GM19468 (cell line): Measurements from ENCODE around the gene P4HA1.
A peak's percentile ranks its signal among the peaks of the same experiment; 100 is the strongest.

Source experiments
- ATAC-seq: cut with Tn5 transposase; IDR thresholded peaks from one replicate; pipeline ENCODE4 v1.9.1; 2021; ENCODE audit warnings: mild to moderate bottlenecking, moderate library complexity, moderate number of reproducible peaks; ENCODE audit not compliant: unreplicated experiment; ENCODE audit errors: extremely low read depth

Gene P4HA1

GRCh38 chr10:73095481-73096021 is 1.1 kb downstream of the P4HA1 start:
- ATAC-seq: no peak

- no peak for ATAC-seq
These were observed 1.6 kb downstream of the P4HA1 start for GRCh38 chr10:73094986-73095480.

GRCh38 chr10:73093922-73094850 is 2.5 kb downstream of the P4HA1 start:
- no peak for ATAC-seq

GRCh38 chr10:73092830-73093229 is 3.8 kb downstream of the P4HA1 start:
- no peak for ATAC-seq

- no peak for ATAC-seq
These were observed 8.4 kb downstream of the P4HA1 start for GRCh38 chr10:73088304-73088703.

- ATAC-seq: no peak
These were observed 9.8 kb downstream of the P4HA1 start for GRCh38 chr10:73086816-73087215.

GRCh38 chr10:73084209-73084608 is 12.5 kb downstream of the P4HA1 start:
- no peak for ATAC-seq

- no peak for ATAC-seq
These were observed 13.4 kb downstream of the P4HA1 start for GRCh38 chr10:73083221-73083620.

GRCh38 chr10:73079779-73080541 is 16.7 kb downstream of the P4HA1 start:
- ATAC-seq: no peak

- no peak for ATAC-seq
These were observed 20.1 kb downstream of the P4HA1 start for GRCh38 chr10:73076360-73077183.

- no peak for ATAC-seq
These were observed 20.8 kb downstream of the P4HA1 start for GRCh38 chr10:73075829-73076228.

- no peak for ATAC-seq
These were observed 23.0 kb downstream of the P4HA1 start for GRCh38 chr10:73073627-73074026.

- no peak for ATAC-seq
These were observed 31.2 kb downstream of the P4HA1 start for GRCh38 chr10:73065441-73065840.

GRCh38 chr10:73061743-73062142 is 34.9 kb downstream of the P4HA1 start:
- no peak for ATAC-seq

GRCh38 chr10:73060738-73061635 is 35.7 kb downstream of the P4HA1 start:
- no peak for ATAC-seq

- ATAC-seq: no peak
These were observed 36.5 kb downstream of the P4HA1 start for GRCh38 chr10:73060173-73060572.

- ATAC-seq: no peak
These were observed 38.5 kb downstream of the P4HA1 start for GRCh38 chr10:73058057-73058591.

GRCh38 chr10:73054286-73054685 is 42.4 kb downstream of the P4HA1 start:
- peak; percentile 37 for ATAC-seq

GRCh38 chr10:73053275-73053674 is 43.4 kb downstream of the P4HA1 start:
- ATAC-seq: no peak
